Measurements from ENCODE around the gene RASSF3. TPM values are rescaled to one million over a fixed set of nuclear protein-coding genes. Genes with fewer than 3 reads are reported as not detected.
"Not testable (repeated sequence)": the region's sequence is repeated elsewhere in the genome, so short reads cannot be mapped to it uniquely, and the experiment has no call there.

Gene RASSF3
- total and polyA plus RNA-seq, 12 donors: 21.7 to 75.8 (median 39.5) TPM

- TF ChIP-seq CTCF (IDR thresholded peaks at IDR 0.05): no peak
- peak in 1 of 2 donors; percentile 59 for TF ChIP-seq POLR2A (IDR thresholded peaks at IDR 0.05)
- intact Hi-C loops (cut with DNase I): no loop called here
- H3K9me3 ChIP-seq (replicated peaks in 1 of 3): no peaks in the 10 kb centered on the region
- H3K4me3 ChIP-seq: peak overlapping the region in 1 of 4 donors; percentile 28
- no peaks in the 10 kb centered on the region for H3K36me3 ChIP-seq (replicated peaks in 1 of 2)
- H3K27me3 ChIP-seq: no peaks in the 10 kb centered on the region
- 8 to 11% (median 9%) methylated on average over 15 of the region's 15 CpGs for WGBS, 4 donors
- H3K27ac ChIP-seq: peak overlapping the region; percentile 45 to 92 (median 79)
- peaks cover 22 to 50% of the 10 kb centered on the region in 2 donors for H3K4me1 ChIP-seq (replicated peaks in 1 of 2)
- peak in 6 of 7 donors; percentile 62 to 84 (median 75) for DNase-seq
Observed at GRCh38 chr12:64625243-64626077, 15.2 kb downstream of the RASSF3 start.

GRCh38 chr12:64626588-64626987, 16.3 kb downstream of the RASSF3 start:
- peak overlapping the region in 3 of 5 donors; percentile 79 to 92 (median 88) for H3K27ac ChIP-seq
- H3K27me3 ChIP-seq; H3K36me3 ChIP-seq (replicated peaks in 1 of 2); intact Hi-C loops (cut with DNase I); H3K4me3 ChIP-seq; H3K9me3 ChIP-seq (replicated peaks in 1 of 3); DNase-seq: not testable (repeated sequence)
- peaks cover 22 to 43% of the 10 kb centered on the region in 2 donors for H3K4me1 ChIP-seq (replicated peaks in 1 of 2)
- WGBS, 4 donors: 91 to 97% (median 95%) methylated on average over 1 of the region's 1 CpG

GRCh38 chr12:64627771-64628170, 17.5 kb downstream of the RASSF3 start:
- no peaks in the 10 kb centered on the region for H3K36me3 ChIP-seq (replicated peaks in 1 of 2)
- intact Hi-C loops (cut with DNase I): no loop called here

GRCh38 chr12:64631197-64631596, 20.9 kb downstream of the RASSF3 start:
- Histone ChIP-seq H3K27ac (no peak overlapping the region), H3K4me1 (replicated peaks in 1 of 2) (peaks cover 14 to 39% of the 10 kb centered on the region in 2 donors), H3K9me3 (replicated peaks in 1 of 3) (no peaks in the 10 kb centered on the region), H3K4me3 (no peak overlapping the region), H3K27me3 (no peaks in the 10 kb centered on the region), H3K36me3 (replicated peaks in 1 of 2) (no peaks in the 10 kb centered on the region)
- TF ChIP-seq CTCF (IDR thresholded peaks at IDR 0.05): no peak
- TF ChIP-seq POLR2A (IDR thresholded peaks at IDR 0.05): no peak
- intact Hi-C loops (cut with DNase I): no loop called here
- WGBS, 4 donors: 88 to 94% (median 93%) methylated on average over 5 of the region's 5 CpGs
- no peak for DNase-seq

More at GRCh38 chr12:64627771-64628170, 17.5 kb downstream of the RASSF3 start:
- no peaks in the 10 kb centered on the region for H3K27me3 ChIP-seq
- H3K9me3 ChIP-seq (replicated peaks in 1 of 3): no peaks in the 10 kb centered on the region
- TF ChIP-seq POLR2A (IDR thresholded peaks at IDR 0.05): no peak
- TF ChIP-seq CTCF (IDR thresholded peaks at IDR 0.05): no peak
- H3K4me1 ChIP-seq (replicated peaks in 1 of 2): peaks cover 22 to 48% of the 10 kb centered on the region in 2 donors
- no peak overlapping the region for H3K4me3 ChIP-seq
- no peak for DNase-seq
- H3K27ac ChIP-seq: peak overlapping the region in 2 of 5 donors; percentile 36 to 49

All from adrenal gland (tissue), 12 donors.